Mucosa of descending colon (tissue), 3 donors: ENCODE results near the gene ANKHD1. TPM values are rescaled to one million over a fixed set of nuclear protein-coding genes. Genes with fewer than 3 reads are reported as not detected.

Experiments
- ATAC-seq: fragments of 200-7000 bp; cut with Tn5 transposase; one replicate; pipeline ENCODE4 v1.9.1; 2020; ENCODE audit warnings: mild to moderate bottlenecking, moderate library complexity
- DNase-seq, 3 donors: peaks; one replicate each; pipeline ENCODE4 v3.0.0-alpha.2; 2020
- H3K36me3 ChIP-seq: fragments of 200-600 bp; one replicate; pipeline ENCODE4 v1.8.0; 2021; ENCODE audit warnings: low read depth, mild to moderate bottlenecking
- H3K4me1 ChIP-seq: fragments of 200-600 bp; one replicate; pipeline ENCODE4 v1.8.0; 2021; ENCODE audit warnings: low read depth, mild to moderate bottlenecking
- H3K4me3 ChIP-seq: fragments of 200-600 bp; one replicate; pipeline ENCODE4 v1.8.0; 2021; ENCODE audit warnings: mild to moderate bottlenecking
- H3K9me3 ChIP-seq: fragments of 200-600 bp; one replicate; pipeline ENCODE4 v1.8.0; 2021; ENCODE audit warnings: mild to moderate bottlenecking
- CTCF ChIP-seq: fragments of 200-600 bp; IDR thresholded peaks from one replicate; pipeline ENCODE4 v1.8.0; 2022; ENCODE audit warnings: antibody characterized with exemption, mild to moderate bottlenecking
- intact Hi-C, 2 donors: fragments of 100-400 bp; cut with DNase I in 1 of 2; cut with micrococcal nuclease in 1 of 2; formaldehyde crosslinking; loops; one replicate each; pipeline versions ENCODE4 v1.11.0 to v1.11.1; 2022; cut with DNase I, micrococcal nuclease
- total RNA-seq, 3 donors: library from RNA; stranded (reverse); fragmentation: NEBNext Ultra II Directional in 2 of 3; extraction: Animal tissue kit (Norgen Biotek cat#: 25700) in 2 of 3; gene quantifications; one replicate each; pipeline versions ENCODE4 v1.2.1 to v1.2.4, GENCODE V29; 2021 to 2023
- donor health status: DM: no; HTN: no; CAD: no; lungs with moderate emphysema.
- donor health status: DM: no; HTN: no; CAD: no.
- donor health status: DM: no; HTN: yes; CAD: no.

The ANKHD1 gene
- total RNA-seq, 3 donors from 2014 or later: 134 to 135 (median 134) TPM

DNA sequence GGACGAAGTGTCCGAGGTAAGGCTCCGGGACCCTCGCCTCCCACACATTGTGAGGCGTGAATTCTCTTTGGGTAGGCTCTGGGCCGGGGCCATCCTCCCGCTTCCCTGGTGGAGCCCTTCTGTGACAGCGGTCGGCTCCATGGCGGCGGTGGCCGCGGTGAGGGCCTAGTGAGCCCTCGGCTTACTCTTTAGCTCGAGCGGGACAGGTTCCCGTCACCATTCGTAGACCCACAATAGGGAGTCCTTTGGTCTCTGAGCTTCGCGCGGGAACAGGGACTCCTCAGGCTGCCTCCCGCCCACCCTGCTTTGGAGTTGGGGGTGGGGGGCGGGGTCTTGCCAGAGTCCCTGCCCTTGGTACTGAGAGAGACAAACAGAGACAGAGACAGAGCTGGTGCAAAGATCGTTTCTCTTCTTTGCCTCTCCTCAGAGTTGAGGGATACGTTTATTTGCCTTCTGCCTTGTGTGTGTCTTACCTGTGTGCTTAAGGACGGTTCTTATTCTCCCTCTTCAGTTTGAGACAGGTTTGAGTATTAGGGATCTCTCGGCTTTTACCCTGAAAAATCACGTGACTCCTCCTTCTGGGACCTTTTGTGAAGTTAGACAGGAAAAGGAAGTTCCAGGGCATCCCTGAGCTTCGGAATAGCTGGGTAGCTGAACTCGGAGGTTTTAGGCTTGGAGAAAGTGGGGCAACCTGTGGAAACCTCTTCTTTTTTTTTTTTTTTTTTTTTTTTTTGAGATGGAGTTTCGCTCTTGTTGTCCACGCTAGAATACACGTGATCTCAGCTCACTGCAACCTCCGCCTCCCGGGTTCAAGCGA, 833 bp downstream of the ANKHD1 start:
- Histone ChIP-seq H3K36me3 (peaks cover 5% of the 10 kb centered on the region), H3K4me3 (peak overlapping the region; percentile 100)
- peak in 2 of 3 donors; percentile 53 to 68 for DNase-seq

DNA sequence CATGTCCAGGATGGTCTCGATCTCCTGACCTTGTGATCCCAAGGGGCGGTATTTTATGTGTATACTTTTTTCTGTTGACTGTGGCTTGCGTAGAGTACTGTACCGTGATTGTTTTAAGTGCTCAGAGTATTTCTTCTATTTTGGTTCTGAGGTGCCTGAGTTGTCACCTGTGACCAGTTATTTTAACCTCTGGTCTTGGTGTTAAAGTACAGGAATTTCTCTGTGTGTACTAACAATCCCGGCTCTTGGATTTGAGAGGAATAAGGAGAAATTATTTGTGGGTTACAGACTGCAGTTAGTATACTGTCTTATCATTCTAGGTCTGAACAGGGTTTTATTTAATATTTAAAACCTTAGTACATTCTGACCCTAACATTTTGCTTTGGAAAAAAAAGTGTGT, 2.0 kb downstream of the ANKHD1 start:
- no peak for TF ChIP-seq CTCF
- peaks cover 5% of the 10 kb centered on the region for H3K36me3 ChIP-seq
- H3K9me3 ChIP-seq: no peaks in the 10 kb centered on the region
- H3K4me3 ChIP-seq: no peak overlapping the region
- intact Hi-C loops: no loop called here
- DNase-seq (no peak), ATAC-seq (no peak)
- H3K4me1 ChIP-seq: peaks cover 28% of the 10 kb centered on the region

More for the DNA sequence above, 833 bp downstream of the ANKHD1 start:
- no peak for TF ChIP-seq CTCF
- Histone ChIP-seq H3K4me1 (peaks cover 24% of the 10 kb centered on the region), H3K9me3 (no peaks in the 10 kb centered on the region)
- intact Hi-C loops: no loop called here
- ATAC-seq: peak; percentile 5

DNA sequence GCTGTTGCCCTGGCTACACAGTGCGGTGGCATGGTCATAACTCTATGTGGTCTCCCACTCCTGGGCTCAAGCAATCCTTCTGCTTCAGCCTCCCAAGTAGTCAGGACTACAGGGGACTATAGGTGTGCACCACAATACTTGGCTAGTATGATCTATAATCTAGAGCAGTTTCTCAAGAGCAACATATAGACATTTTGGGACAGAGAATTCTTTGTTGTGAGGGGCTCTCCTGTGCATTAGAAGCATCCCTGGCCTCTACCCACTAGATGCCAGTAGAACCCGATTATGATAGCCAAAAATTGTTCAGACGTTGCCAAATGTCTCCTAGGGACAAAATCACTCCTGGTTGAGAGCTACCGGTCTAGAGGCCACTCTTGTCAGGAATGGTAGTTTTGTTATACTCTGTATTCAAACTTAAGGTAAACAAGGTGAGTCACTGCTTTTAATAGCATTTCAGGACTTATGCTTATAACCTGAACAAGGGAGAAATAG, 7.2 kb downstream of the ANKHD1 start:
- ATAC-seq: peak; percentile 86
- H3K9me3 ChIP-seq: no peaks in the 10 kb centered on the region
- no peaks in the 10 kb centered on the region for H3K36me3 ChIP-seq
- H3K4me3 ChIP-seq: no peak overlapping the region
- no peak for DNase-seq
- no peak for TF ChIP-seq CTCF
- intact Hi-C loops: no loop called here
- peaks cover 17% of the 10 kb centered on the region for H3K4me1 ChIP-seq

GRCh38 chr5:140413230-140413629, 11.6 kb downstream of the ANKHD1 start:
- Histone ChIP-seq H3K4me3 (no peak overlapping the region), H3K4me1 (peaks cover 7% of the 10 kb centered on the region), H3K36me3 (no peaks in the 10 kb centered on the region), H3K9me3 (no peaks in the 10 kb centered on the region)
- no peak for DNase-seq
- no peak for ATAC-seq
- no peak for TF ChIP-seq CTCF
- intact Hi-C loops: no loop called here

DNA sequence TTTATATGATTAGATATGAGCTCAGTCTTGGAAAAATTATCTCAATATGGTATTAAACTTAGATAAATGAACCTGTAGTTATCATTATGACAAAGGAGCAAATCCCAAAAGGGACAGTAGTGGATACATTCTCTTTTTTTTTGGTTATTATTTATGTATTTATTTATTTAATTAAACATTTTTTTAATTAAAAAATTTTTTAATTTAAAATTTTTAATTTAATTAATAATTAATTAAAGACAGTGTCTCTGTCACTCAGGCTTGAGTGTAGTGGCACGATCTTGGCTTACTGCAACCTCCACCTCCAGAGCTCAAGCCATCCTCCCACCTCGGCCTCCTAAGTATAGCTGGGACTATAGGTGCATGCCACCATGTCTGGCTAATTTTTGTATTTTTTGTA, 15.6 kb downstream of the ANKHD1 start:
- Histone ChIP-seq H3K4me1 (no peaks in the 10 kb centered on the region), H3K4me3 (no peak overlapping the region), H3K9me3 (no peaks in the 10 kb centered on the region), H3K36me3 (no peaks in the 10 kb centered on the region)
- ATAC-seq (no peak), DNase-seq (no peak)
- intact Hi-C loops: no loop called here
- no peak for TF ChIP-seq CTCF
